C4-2B (cell line): ENCODE results near the gene RTTN.
"Not testable (repeated sequence)": the region's sequence is repeated elsewhere in the genome, so short reads cannot be mapped to it uniquely, and the experiment has no call there.

Experiments
- H3K27ac ChIP-seq: fragments of 450-650 bp; 2 replicates; pipeline ENCODE4 v1.5.1; 2017
- ZFX ChIP-seq: fragments of 450-650 bp; IDR thresholded peaks from 2 replicates; pipeline ENCODE4 v1.6.1; 2017
- TF ChIP-seq, protein P1 (sequence below): fragments of 450-650 bp; conservative IDR thresholded peaks from 2 replicates; pipeline ENCODE4 v1.5.1; 2017; ENCODE audit warnings: mild to moderate bottlenecking

RTTN gene

DNA sequence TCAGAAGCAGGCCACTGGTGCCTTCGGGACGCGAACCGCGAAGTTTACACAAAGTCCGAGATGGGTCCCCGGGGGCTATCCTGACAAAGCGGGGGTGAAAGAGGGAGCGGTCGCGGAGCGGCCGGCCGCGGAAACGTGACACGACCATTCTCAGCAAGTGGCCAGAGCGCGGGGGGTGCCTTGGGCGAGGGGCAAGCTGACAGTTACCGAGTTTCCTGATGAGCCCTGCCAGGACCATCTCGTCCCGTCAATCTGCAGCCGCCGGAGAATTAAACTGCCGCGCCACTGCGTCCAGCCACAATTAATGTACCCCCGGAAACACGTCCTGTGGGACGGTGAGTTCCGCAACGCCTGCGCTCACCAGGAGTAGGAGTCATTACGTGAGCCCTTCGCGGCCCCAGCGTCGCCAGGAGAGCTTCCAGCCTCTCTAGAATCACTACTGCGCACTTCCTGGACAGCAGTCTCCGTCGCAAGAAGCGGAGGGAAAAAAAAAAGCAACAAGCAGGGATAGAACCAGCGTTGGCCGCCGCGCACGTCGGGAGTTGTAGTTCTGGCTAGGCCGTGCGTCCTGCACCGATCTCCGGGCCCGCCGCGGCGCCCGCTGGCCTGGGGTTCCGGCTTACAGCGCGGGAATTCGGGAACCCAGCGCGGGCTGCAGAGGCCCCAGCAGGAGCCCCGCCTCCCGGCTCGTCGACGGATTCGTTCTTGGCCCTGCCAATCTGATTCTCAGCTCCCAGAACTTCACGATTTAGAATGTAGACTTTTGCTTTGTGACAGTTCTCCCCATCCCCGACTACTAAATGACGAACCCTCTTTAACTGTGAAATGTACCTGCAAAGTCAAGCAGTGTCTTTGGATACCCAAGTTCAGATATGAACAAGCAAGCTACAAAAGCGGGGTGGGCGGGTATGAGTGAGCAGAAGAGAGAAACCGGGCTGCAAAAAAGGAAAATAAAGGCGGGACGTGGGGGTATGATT lies at the start of gene RTTN:
Gene RTTN, minus strand, starts transcription at position 267 of the 977 bp plus-strand sequence. Its CDS starts 29 bp downstream, at position 238.
- H3K27ac ChIP-seq, result peak within 1 kb of the TSS; percentile 73
- TF ChIP-seq, protein P1, sequence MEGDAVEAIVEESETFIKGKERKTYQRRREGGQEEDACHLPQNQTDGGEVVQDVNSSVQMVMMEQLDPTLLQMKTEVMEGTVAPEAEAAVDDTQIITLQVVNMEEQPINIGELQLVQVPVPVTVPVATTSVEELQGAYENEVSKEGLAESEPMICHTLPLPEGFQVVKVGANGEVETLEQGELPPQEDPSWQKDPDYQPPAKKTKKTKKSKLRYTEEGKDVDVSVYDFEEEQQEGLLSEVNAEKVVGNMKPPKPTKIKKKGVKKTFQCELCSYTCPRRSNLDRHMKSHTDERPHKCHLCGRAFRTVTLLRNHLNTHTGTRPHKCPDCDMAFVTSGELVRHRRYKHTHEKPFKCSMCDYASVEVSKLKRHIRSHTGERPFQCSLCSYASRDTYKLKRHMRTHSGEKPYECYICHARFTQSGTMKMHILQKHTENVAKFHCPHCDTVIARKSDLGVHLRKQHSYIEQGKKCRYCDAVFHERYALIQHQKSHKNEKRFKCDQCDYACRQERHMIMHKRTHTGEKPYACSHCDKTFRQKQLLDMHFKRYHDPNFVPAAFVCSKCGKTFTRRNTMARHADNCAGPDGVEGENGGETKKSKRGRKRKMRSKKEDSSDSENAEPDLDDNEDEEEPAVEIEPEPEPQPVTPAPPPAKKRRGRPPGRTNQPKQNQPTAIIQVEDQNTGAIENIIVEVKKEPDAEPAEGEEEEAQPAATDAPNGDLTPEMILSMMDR, result no peak
- TF ChIP-seq ZFX, result no peak

- no peak for TF ChIP-seq ZFX
- TF ChIP-seq, protein P1, result no peak
- no peak overlapping the region for H3K27ac ChIP-seq
Observed at GRCh38 chr18:70250781-70251180, 45.3 kb upstream of the RTTN start.

DNA sequence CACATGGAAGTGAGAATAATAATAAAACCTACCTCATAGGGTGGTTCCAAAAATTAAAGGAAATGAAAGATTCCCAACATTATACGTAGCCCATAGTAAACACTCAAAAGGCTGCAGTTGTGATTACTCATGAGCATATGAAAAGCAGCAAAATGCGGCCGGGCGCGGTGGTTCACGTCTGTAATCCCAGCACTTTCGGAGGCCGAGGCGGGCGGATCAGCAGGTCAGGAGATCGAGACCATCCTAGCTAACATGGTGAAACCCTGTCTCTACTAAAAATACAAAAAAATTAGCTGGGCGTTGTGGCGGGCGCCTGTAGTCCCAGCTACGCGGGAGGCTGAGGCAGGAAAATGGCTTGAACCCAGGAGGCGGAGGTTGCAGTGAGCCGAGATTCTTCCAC lies 44.4 kb upstream of the RTTN start:
- not testable (repeated sequence) for H3K27ac ChIP-seq

- no peak for TF ChIP-seq ZFX
- TF ChIP-seq, protein P1, result no peak
- no peak overlapping the region for H3K27ac ChIP-seq
Observed at GRCh38 chr18:70249118-70249517, 43.6 kb upstream of the RTTN start.

DNA sequence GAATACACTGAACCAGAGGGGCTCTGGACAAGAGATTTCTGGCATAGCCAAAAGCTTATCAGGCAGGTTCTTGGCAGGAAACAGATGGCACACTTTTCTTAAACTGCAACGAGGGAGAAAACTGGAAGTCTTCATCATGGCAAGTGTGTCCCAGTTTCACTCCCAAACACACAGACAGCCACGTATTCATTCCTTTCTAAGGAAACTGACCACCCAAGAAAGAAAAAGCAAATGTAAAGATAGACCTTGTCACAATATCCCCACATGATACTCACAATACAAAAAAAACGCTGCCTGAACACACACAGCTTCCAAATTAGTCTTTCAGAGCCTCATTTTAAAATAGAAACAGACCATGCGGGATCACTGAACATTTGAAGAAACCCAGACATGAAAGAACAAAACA lies 40.6 kb upstream of the RTTN start:
- no peak overlapping the region for H3K27ac ChIP-seq
- TF ChIP-seq, protein P1, result no peak
- no peak for TF ChIP-seq ZFX

DNA sequence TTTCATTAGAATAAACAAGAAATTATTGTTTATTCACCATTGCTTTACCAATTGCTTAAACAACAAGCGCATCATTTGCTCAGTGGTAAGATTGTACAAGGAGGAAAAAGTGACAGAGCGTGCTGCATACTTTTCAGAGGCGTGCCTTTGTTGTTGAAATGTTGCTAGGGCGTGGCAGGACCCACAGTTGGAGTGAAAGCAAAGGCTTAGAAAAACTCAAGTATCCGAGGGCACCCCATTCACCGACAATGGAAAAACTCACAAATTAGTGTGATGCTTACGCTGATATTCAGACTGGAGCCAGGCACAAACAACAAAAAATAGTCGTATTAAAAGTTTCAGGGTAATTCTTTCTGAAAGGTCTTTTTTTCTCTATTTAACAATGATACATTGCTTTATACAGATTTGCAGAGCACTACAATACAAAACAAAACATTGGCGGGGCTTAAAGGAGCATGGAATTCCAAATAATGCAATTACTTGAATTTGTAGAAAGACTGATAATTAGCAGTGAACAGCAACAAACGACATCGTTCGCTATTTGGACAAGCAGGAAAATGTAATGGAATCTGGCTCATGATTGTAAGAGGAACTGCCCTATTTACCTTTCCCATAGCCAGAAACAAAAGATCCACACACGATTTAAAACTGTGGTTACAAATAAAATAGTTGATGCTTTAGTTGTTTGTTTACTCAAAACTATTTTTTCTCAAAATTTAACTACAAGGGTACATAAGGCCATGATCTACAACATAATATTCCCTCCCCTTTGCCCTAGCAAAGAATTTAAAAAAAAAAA lies 37.8 kb upstream of the RTTN start:
- TF ChIP-seq, protein P1, result no peak
- TF ChIP-seq ZFX, result no peak
- H3K27ac ChIP-seq, result no peak overlapping the region

DNA sequence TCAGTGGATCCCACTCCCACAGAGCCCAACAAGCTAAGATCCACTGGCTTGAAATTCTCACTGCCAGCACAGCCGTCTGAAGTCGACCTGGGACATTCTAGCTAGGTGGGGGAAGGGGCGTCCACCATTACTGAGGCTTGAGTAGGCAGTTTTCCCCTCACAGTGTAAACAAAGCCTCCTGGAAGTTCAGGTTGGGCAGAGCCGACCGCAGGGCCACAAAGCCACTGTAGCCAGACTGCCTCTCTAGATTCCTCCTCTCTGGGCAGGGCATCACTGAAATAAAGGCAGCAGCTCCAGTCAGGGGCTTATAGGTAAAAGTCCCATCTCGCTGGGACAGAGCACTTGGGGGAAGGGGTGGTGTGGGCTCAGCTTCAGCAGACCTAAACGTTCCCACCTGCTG lies 31.4 kb upstream of the RTTN start:
- not testable (repeated sequence) for H3K27ac ChIP-seq

DNA sequence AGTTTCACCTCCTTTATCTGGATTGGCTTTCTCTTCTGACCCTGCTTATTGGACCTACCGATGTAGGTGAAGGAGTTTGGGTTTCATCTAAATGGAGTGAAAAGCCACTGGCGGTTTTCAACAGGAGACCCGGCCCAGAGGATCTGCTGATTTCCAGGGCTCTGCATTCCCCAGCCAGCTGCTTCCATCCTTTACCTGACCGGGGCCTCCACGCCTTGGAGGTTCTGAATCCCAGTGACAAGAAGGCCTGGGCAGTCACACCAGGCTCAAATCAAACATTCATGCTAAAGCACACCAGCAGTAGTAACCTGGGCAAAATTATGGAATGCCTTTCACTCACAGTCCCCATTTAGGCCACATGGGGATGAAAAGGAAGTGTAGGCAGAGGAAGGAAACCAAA lies 30.0 kb upstream of the RTTN start:
- TF ChIP-seq, protein P1, result no peak
- TF ChIP-seq ZFX, result no peak
- no peak overlapping the region for H3K27ac ChIP-seq
